ENCODE results near the gene PHACTR1.

- TF ChIP-seq, protein P1, sequence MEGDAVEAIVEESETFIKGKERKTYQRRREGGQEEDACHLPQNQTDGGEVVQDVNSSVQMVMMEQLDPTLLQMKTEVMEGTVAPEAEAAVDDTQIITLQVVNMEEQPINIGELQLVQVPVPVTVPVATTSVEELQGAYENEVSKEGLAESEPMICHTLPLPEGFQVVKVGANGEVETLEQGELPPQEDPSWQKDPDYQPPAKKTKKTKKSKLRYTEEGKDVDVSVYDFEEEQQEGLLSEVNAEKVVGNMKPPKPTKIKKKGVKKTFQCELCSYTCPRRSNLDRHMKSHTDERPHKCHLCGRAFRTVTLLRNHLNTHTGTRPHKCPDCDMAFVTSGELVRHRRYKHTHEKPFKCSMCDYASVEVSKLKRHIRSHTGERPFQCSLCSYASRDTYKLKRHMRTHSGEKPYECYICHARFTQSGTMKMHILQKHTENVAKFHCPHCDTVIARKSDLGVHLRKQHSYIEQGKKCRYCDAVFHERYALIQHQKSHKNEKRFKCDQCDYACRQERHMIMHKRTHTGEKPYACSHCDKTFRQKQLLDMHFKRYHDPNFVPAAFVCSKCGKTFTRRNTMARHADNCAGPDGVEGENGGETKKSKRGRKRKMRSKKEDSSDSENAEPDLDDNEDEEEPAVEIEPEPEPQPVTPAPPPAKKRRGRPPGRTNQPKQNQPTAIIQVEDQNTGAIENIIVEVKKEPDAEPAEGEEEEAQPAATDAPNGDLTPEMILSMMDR (IDR thresholded peaks at IDR 0.05) = no peak
- TF ChIP-seq POLR2A (IDR thresholded peaks at IDR 0.05) = no peak
These were observed 581.9 kb downstream of the PHACTR1 start for GRCh38 chr6:13298446-13298845.
